HG02981 (cell line): Measurements from ENCODE around the gene TRAPPC3.
"Not testable (repeated sequence)": the region's sequence is repeated elsewhere in the genome, so short reads cannot be mapped to it uniquely, and the experiment has no call there.

Source experiments
- ATAC-seq: cut with Tn5 transposase; IDR thresholded peaks from one replicate; pipeline ENCODE4 v1.9.1; 2021; ENCODE audit warnings: mild to moderate bottlenecking, moderate library complexity; ENCODE audit not compliant: unreplicated experiment

The TRAPPC3 gene

DNA sequence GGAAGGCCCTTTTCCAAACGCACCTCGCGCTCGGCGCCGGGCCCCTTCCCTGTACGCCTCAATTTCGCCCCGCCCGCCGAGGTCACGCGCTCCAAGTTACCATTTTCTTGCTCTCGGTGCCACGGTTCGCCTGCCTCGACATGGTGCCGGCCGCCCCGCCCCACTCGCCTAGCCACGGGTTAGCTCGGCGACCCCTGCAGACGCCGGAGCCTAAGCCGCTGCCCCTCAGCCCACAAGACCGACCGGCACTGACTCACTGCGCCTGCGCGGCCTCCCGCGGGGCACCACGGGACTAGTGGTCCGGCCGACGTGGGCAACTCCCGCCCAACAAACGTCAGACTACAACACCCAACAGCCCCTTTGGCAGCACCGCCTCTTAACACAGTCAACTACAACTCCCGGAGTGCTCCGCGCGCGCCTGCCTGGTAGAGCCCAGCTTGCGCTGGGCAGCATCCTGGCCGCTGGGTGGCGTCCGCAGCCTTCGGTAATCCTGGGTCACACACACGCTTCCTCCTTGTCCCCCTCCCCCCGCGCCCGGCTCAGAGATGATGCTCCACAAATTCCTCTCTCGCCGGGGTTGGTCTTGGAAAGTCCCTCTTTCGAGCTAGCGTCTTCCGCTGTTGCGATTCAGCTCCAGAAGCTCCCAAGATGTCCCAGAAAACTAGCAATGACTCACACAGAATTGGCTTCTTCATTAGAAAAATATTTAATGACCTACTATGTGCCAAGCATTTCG lies at the start of gene TRAPPC3:
TRAPPC3 (minus strand) TSS at position 250 of the 736 bp plus-strand sequence; CDS start at position 142, 108 bp downstream.
- ATAC-seq: peak; percentile 89

DNA sequence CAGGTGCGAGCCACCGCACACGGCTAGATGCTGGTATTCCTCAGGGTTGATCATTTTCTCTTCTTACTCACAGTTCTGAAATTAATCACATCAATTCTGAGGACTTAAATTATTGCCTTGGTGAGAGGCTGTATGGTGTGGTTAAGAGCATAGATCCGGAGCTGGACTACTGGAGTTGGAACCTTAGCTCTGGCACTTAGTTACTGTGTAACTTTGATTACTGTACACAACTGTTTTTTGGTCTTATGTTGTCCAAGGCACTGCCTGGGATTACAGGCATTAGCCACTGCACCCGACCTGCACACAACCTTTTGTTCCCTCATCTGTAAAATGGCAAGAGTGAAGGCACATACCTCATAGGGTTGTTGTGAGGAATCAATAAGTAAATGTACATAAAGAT lies 49.4 kb upstream of the TRAPPC3 start:
- no peak for ATAC-seq

DNA sequence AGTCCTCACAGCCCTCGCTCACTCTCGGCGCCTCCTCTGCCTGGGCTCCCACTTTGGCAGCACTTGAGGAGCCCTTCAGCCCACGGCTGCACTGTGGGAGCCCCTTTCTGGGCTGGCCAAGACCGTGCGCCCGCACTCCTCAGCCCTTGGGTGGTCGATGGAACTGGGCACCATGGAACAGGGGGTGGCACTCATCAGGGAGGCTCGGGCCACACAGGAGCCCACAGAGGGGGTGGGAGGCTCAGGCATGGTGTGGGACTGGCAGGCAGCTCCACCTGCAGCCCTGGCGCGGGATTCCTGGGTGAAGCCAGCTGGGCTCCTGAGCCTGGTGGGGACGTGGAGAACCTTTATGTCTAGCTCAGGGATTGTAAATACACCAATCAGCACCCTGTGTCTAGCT lies 47.5 kb upstream of the TRAPPC3 start:
- not testable (repeated sequence) for ATAC-seq

DNA sequence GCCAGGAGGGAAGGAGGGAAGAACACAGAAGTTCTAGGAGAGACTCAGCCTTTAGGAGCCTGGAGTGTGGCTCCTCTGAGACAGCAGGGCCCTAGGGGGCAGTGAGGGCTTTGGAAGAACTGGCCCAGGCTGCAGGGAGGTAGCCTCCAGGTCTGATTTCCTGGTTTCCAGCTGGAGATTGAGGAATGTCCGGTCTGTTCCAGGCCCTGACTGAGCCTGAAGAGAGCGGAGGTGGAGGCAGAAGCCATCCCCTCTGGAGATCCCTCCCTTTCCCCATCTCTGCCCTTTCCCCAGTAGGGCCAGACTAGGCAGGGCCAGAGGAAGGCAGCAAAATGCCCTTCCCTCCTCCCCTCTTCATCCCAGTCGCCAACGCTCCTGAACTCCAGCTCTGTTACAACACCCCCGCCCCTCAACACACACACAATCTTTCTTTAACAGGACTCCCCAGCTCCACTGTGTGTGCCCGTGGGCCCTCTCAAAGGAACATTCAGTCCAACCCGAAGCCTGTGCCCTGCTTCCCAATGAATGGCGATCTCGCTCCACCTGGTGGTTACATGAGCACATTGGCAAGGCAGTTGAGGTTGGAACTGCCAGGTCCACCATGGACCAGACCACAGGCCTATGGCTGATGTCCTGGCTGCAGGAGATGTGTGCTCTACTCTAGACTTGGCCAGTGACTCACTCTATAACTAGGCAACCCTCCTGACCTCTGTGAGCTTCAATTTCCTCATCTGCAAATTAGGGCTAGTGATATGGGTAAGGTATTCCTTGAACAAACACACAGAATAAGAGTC lies 38.7 kb upstream of the TRAPPC3 start:
- ATAC-seq: peak; percentile 63

DNA sequence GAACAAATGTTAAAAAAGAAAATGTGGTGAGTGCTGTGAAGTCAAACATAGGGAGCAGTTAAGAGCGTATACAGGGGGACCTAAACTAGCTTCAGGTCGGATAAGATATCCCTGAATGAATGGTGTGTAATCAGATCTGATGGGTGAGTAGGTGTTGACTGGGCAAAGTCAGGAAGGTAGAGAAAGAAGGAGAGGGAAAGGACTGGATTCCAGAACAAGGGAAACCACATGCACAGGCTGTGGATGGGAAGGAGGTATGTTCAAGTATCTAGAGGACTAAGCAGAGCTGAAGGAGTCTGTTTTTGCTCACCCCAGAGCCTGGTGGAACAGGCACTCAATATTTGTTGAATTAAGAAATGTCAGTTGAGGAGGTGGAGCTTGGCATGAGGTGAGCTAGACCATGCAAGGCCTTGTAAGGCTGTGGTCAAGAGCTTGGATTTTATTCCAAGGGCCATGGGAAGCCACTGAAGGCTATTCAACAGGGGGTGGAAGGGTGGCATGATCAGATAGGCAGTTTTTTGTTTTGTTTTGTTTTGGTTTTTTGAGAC lies 34.1 kb upstream of the TRAPPC3 start:
- no peak for ATAC-seq

DNA sequence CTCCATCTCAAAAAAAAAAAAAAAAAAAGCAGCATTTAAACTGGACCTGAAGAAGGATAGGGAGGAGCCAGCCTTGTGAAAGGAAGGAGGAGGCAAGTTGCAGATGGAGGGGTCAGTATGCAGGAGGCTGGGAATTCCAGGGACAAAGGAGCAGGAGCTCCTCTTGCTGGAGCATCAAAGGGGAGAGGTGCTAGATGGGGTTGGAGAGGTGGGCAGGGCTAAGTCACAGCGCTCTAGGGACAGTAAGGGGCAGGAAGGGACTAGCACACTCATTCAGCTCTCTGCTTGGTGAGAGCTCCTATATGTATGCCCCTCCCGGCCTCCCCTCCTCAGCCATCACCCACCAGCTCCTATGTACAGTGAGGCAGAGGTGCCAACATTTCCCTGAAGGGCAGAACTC lies 33.4 kb upstream of the TRAPPC3 start:
- ATAC-seq: no peak

DNA sequence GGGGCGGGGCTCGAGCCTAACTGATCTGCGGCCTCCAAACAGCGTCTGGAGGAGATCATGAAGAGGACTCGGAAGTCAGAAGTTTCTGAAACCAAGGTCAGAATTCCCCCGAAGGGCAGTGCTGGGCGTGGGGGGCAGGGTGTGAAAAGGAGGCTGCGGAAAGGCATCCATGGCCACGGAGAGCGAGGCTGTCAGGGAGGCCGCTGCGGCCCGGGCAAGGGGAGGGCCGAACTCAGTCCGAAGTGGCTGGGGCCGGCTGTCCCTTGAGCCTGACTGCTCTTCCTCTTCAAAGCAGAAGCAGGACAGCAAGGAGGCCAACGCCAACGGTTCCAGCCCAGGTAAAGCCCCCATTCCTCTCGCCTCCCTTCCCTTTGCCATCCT lies 29.9 kb upstream of the TRAPPC3 start:
- no peak for ATAC-seq

DNA sequence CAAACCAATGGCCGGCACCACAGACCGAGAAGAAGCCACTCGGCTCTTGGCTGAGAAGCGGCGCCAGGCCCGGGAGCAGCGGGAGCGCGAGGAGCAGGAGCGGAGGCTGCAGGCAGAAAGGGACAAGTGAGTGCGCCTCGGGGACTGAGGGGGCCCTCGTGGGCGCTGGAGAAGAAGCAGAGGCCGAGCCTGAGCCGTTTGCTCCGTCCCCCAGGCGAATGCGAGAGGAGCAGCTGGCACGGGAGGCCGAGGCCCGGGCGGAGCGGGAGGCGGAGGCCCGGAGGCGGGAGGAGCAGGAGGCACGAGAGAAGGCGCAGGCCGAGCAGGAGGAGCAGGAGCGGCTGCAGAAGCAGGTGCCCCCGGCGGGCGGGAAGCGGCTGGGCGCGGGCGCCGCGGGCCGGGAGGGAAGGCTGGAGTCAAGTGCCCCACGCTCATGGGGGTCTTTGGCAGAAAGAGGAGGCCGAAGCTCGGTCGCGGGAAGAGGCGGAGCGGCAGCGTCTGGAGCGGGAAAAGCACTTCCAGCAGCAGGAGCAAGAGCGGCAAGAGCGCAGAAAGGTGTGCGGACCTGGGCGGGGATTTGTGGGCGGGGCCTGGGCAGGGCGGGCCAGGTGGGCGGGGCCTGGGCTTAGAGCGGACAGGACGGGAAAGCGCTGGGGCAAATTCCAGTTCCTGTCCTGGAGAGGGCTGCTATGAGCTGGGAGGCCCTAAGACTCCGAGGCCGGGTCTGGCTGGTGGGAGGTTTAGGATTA lies 29.4 kb upstream of the TRAPPC3 start:
- ATAC-seq: no peak

DNA sequence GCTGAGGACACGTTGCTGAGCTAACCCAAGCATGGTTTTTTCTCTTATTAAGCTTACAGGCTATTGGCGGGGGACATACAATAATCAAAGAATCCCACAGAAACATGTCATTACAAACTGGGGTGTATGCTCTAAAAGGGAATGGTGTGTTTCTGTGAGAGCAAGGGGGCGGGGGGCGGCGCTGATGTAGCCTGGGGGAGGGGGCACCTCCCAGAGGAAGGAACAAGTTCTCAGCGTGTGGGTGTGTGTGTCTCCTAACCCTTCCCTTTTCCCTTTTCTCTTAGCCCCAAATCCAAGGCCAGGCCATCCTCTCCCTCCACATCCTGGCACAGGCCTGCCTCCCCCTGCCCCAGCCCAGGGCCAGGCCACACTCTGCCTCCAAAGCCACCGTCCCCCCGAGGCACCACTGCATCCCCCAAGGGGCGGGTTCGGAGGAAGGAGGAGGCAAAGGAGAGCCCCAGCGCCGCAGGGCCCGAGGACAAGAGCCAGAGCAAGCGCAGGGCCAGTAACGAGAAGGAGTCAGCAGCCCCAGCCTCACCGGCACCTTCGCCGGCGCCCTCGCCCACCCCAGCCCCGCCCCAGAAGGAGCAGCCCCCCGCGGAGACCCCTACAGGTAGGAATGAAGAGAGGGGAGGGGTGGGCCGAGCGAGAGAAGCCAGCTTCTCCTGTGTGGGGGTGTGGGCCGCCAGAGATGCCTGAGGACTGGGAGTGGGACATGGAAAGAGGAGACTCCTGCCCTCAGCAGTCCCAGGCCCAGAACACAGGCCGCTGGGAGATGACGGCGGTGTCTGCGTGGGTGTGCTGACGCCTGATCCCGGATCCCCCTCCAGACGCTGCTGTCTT lies 28.5 kb upstream of the TRAPPC3 start:
- no peak for ATAC-seq

DNA sequence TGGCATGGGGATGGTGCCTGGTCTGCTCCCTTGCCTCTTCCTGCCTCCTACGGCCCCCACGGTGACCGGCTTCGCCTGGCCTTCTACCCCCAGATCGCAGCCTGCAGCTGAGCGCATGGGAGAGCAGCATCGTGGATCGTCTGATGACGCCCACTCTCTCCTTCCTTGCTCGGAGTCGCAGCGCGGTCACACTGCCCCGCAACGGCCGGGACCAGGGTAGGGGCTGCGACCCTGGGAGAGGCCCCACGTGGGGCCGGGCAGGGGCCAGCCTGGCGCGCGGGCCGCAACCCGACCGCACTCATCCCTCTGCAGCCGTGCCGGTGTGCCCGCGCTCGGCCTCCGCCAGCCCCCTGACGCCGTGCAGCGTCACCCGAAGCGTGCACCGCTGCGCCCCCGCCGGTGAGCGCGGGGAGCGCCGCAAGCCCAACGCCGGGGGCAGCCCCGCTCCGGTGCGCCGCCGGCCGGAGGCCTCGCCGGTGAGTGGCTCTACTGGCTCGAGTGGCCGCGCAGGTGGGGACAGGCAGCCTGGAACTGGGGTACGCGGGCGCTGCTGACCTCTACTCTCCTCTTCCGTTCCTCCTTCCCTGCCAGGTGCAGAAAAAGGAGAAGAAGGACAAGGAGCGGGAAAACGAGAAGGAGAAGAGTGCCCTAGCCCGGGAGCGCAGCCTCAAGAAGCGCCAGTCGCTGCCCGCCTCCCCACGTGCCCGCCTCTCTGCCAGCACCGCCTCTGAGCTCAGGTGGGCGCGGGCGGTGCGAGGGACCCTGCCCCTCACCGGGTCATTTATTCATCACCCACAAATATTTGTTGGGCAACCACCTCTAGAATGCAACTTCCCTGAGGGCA lies 27.0 kb upstream of the TRAPPC3 start:
- no peak for ATAC-seq

DNA sequence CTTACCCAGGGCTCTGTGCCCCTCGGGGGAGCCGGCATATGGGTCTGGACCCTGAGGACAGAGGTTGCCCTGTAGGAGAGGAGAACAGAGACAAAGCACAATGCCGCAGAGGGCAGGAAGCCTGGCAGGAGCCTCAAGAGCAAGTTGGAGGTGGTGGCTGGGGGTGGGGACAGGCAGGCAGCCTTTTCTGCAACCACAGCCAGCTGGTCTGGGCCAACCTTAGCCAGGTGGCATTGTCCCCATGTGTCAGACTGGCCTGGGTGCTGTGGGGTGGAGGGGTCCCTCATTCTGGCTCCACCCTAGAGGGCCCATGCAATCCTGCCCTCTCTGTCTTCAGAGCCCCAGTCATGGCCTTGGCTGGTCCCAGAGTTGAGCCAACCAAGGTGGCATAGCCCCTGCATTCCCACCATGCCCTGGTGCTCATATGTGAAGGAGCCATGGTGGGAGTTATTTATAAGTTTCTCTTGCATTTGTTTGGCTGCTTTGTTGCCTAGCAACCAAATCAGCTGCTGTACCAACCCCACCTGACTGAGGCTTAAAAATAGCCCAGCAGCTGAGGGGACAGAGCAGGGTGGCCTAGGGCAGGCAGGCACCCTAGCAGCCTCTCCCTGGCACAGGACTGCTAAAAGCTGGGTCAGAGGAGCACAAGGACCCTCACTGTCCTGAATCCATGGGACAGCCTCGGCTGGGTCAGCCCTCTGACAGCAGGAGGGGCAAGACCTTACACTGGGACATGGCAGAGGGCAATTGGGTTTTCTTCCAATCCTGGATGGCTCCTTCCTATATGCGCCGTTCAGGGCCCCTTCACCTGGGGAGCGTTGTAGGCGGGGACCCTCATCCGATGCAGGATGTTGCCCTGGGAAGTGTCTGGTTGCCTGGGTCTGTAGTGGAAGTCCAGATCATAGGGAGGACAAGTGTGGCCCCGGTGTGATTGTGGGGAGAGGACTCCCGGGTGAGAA lies 26.1 kb upstream of the TRAPPC3 start:
- no peak for ATAC-seq

DNA sequence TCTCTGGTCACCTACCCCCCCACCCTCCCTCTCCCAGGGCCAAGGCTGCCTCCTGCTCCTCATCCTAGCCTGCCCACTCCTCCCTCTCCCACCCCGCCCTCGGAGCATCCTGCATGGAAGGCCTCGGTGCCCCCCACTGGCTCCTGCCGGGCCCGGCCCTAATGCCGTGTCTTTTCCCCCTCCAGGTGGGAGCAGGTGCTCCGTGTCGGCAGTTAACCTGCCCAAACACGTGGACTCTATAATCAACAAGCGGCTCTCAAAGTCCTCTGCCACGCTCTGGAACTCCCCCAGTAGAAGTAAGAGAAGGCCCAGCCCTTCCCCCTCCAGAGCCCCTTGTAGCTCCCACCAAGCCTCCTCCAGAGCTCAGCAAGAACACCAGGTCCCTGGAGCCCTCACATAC lies 25.4 kb upstream of the TRAPPC3 start:
- ATAC-seq: no peak

DNA sequence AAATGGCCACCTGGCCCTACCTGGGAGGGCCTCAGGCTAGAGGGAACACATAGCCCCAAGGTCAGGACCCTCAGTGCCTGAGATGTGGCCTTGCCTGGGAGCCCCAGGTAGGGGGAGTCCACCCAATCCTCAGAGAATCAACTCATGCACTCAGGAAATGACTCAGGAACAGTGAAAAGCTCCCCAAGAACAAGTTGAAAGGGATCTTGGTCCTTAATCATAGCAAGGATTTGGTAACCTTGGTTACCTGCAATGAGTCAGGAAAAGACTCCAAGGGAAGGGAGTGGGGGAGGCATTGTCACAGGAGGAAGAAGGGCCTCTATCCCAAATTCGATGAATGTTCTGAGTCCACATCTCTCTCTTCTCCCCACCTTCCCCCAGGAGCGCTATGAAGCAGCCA lies 23.7 kb upstream of the TRAPPC3 start:
- ATAC-seq: no peak

DNA sequence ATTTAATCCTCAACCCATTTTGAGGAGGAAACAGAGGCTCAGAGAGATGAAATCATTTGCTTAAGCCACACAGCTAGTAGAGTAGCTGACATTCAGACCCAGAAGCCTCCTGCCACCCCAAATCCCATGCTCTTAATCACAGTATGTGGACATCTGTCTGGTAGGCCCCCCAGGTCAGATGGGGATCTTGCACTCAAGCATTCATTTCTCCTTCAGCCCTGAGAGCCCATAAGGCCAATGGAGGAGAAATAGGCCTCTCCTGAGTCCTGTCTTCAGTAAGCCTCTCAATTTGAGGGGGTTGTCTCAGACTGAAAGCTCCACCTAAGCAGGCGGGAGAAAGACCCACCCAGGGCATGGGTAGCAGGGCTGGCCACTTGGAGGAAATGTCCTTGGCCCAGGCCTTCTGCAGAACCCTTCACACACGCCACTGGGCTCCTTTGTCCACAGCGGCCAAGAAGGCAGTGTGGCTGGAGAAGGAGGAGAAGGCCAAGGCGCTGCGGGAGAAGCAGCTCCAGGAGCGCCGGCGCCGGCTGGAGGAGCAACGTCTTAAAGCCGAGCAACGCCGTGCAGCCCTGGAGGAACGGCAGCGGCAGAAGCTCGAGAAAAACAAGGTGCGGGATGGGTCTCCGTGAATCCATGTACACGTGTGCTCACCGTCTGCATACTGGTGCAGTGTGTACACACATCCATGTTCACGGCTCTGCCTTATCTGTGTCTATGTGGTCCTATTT lies 22.9 kb upstream of the TRAPPC3 start:
- ATAC-seq: no peak

DNA sequence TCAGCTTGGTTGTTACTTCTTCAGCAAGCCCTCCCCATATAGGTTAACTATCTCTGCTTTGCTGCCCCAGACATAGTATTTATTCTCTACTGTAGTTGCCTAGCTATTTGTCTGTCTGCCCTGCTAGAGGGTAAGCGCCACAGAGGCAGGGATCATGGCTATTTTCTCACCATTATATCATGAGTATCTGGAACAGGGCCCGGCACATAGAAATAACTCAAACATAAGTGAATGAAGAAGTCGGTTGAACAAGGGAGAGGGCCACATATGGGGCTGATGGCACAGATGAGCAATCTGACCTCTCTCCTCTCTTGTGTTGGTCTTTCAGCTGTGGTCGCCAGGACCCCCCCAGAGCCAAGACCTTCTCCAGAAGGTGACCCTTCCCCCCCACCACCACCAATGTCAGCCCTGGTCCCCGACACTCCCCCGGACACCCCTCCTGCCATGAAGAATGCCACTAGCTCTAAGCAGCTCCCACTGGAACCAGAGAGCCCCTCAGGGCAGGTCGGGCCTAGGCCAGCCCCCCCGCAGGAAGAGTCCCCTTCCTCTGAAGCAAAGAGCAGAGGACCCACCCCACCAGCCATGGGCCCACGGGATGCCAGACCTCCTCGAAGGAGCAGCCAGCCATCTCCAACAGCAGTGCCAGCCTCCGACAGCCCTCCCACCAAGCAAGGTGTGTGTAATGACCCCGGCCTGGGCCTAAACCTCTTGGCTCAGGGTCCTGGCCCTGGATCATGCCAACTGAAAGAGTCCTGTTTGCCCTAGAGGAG lies 21.5 kb upstream of the TRAPPC3 start:
- ATAC-seq: no peak

DNA sequence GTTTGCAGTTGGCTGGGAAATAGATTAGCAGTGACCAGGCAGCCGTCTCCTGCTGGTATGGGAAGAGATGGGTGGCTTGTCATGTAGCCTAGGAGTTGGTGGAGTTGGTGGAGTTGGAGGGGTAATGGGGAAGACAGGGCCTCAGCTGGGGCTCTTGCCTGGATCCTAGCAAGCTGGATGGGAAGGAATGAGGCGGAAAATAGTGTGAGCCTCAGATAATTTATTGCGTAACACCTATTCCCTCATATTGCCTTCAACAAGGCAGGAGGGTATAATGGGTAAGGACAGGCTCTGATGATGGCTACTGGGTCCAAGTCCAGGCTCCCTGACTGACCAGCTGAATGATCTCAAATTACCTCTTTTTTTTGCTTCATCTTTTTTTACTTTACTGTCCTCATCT lies 19.2 kb upstream of the TRAPPC3 start:
- no peak for ATAC-seq
